Left lung (tissue), 10 donors: ENCODE results near the gene IQCN. TPM values are rescaled to one million over a fixed set of nuclear protein-coding genes. Genes with fewer than 3 reads are reported as not detected.

Experiments
- ATAC-seq: fragments of 200-7000 bp; cut with Tn5 transposase; one replicate; pipeline ENCODE4 v1.9.1; 2020; ENCODE audit warnings: moderate library complexity
- DNase-seq, 4 donors: peaks; one replicate each; pipeline ENCODE4 v3.0.0-alpha.2; 2013 to 2020
- H3K27ac ChIP-seq, 2 donors: fragments of 200-600 bp; sonication (generic) in 1 of 2; one replicate each; pipeline versions ENCODE4 v1.5.0 to v1.8.0; 2020 to 2021
- H3K27me3 ChIP-seq, 2 donors: fragments of 200-600 bp; sonication (generic) in 1 of 2; one replicate each; pipeline versions ENCODE4 v1.5.0 to v1.8.0; 2020 to 2021
- H3K36me3 ChIP-seq, 2 donors: fragments of 200-600 bp; sonication (generic) in 1 of 2; one replicate each; pipeline versions ENCODE4 v1.5.0 to v1.8.0; 2020 to 2021
- H3K4me1 ChIP-seq, 2 donors: fragments of 200-600 bp; one replicate each; pipeline ENCODE4 v1.8.0; 2021
- H3K4me3 ChIP-seq, 2 donors: fragments of 200-600 bp; sonication (generic) in 1 of 2; one replicate each; pipeline versions ENCODE4 v1.5.0 to v1.8.0; 2020 to 2021; ENCODE audit warnings: mild to moderate bottlenecking in 1 of 2
- H3K9me3 ChIP-seq, 2 donors: fragments of 200-600 bp; sonication (generic) in 1 of 2; one replicate each; pipeline versions ENCODE4 v1.5.0 to v1.8.0; 2020 to 2021
- CTCF ChIP-seq, 2 donors: fragments of 200-600 bp; sonication (generic) in 1 of 2; IDR thresholded peaks; one replicate each; pipeline versions ENCODE4 v1.5.0 to v1.8.0; 2021; ENCODE audit warnings: antibody characterized with exemption in 2 of 2
- intact Hi-C, 2 donors: fragments of 100-400 bp; cut with DNase I; formaldehyde crosslinking; loops; one replicate each; pipeline versions ENCODE4 v1.11.2 to v1.14.2; 2022
- polyA plus RNA-seq, 6 donors: library from polyadenylated mRNA; unstranded; fragments of 120-200 nt; gene quantifications; one replicate each; pipeline ENCODE4 v1.2.1, GENCODE V29; 2013; ENCODE audit not compliant: insufficient read length in 6 of 6
- total RNA-seq, 2 donors: library from RNA; stranded (reverse); fragmentation: NEBNext Ultra II Directional; extraction: Animal tissue kit (Norgen Biotek cat#: 25700); gene quantifications; one replicate each; pipeline ENCODE4 v1.2.1, GENCODE V29; 2021
- donor health status: DM: no; HTN: yes; CAD: no.
- donor health status: DM: no; HTN: no; CAD: no.

Gene IQCN
- total and polyA plus RNA-seq, 8 donors, result 3.0 to 12.7 (median 6.8) TPM

- Histone ChIP-seq H3K36me3 (peaks cover 0 to 36% of the 10 kb centered on the region in 2 donors), H3K4me3 (no peak overlapping the region), H3K27ac (no peak overlapping the region), H3K4me1 (no peaks in the 10 kb centered on the region), H3K9me3 (no peaks in the 10 kb centered on the region), H3K27me3 (no peaks in the 10 kb centered on the region)
- DNase-seq (peak in 1 of 4 donors; percentile 48), ATAC-seq (no peak)
- TF ChIP-seq CTCF (IDR thresholded peaks at IDR 0.05), result no peak
- intact Hi-C loops, result no loop called here
Measured at GRCh38 chr19:18266771-18267686, 7.2 kb downstream of the IQCN start.

GRCh38 chr19:18265582-18265981 is 8.7 kb downstream of the IQCN start:
- Histone ChIP-seq H3K36me3 (peaks cover 0 to 36% of the 10 kb centered on the region in 2 donors), H3K27ac (no peak overlapping the region), H3K4me3 (no peak overlapping the region), H3K9me3 (no peaks in the 10 kb centered on the region), H3K4me1 (no peaks in the 10 kb centered on the region), H3K27me3 (no peaks in the 10 kb centered on the region)
- ATAC-seq (no peak), DNase-seq (no peak)
- TF ChIP-seq CTCF (IDR thresholded peaks at IDR 0.05), result no peak
- intact Hi-C loops, result no loop called here

- H3K9me3 ChIP-seq, result no peaks in the 10 kb centered on the region
- no peak overlapping the region for H3K27ac ChIP-seq
- intact Hi-C loops, result no loop called here
- no peak overlapping the region for H3K4me3 ChIP-seq
- no peaks in the 10 kb centered on the region for H3K4me1 ChIP-seq
- no peak for TF ChIP-seq CTCF (IDR thresholded peaks at IDR 0.05)
- peaks cover 0 to 36% of the 10 kb centered on the region in 2 donors for H3K36me3 ChIP-seq
- H3K27me3 ChIP-seq, result no peaks in the 10 kb centered on the region
- DNase-seq, result no peak
- no peak for ATAC-seq
Measured at GRCh38 chr19:18264971-18265540, 9.2 kb downstream of the IQCN start.

- Histone ChIP-seq H3K36me3 (peaks cover 0 to 36% of the 10 kb centered on the region in 2 donors), H3K27me3 (no peaks in the 10 kb centered on the region), H3K4me1 (no peaks in the 10 kb centered on the region), H3K9me3 (no peaks in the 10 kb centered on the region), H3K4me3 (no peak overlapping the region), H3K27ac (no peak overlapping the region)
- intact Hi-C loops, result no loop called here
- ATAC-seq (no peak), DNase-seq (no peak)
- TF ChIP-seq CTCF (IDR thresholded peaks at IDR 0.05), result no peak
Measured at GRCh38 chr19:18264137-18264854, 10.0 kb downstream of the IQCN start.
